HUDEP-2 (cell line): ENCODE data around the gene IL12B.
"Not testable (repeated sequence)": the region's sequence is repeated elsewhere in the genome, so short reads cannot be mapped to it uniquely, and the experiment has no call there.

Experiments
- DNase-seq, 76 experiments: peaks; one replicate each; lab custom pipeline; 2025; ENCODE audit not compliant: unreplicated experiment in 76 of 76; lab: John Stamatoyannopoulos, UW

The IL12B gene

GRCh38 chr5:159330131-159330800, at the start of gene IL12B:
IL12B (minus strand) TSS chr5:159330487; CDS start chr5:159326782, 3,705 bp downstream.
- no peak for DNase-seq

- no peak for DNase-seq
These were observed 47.4 kb upstream of the IL12B start for GRCh38 chr5:159377653-159378052.

- DNase-seq = not testable (repeated sequence)
These were observed 37.6 kb upstream of the IL12B start for GRCh38 chr5:159367866-159368265.

GRCh38 chr5:159366776-159367175, 36.5 kb upstream of the IL12B start:
- not testable (repeated sequence) for DNase-seq

GRCh38 chr5:159362220-159362619, 31.9 kb upstream of the IL12B start:
- DNase-seq = peak in 5 of 76 experiments; percentile 3 to 20 (median 4)

GRCh38 chr5:159359871-159360270, 29.6 kb upstream of the IL12B start:
- not testable (repeated sequence) for DNase-seq

- no peak for DNase-seq
These were observed 29.1 kb upstream of the IL12B start for GRCh38 chr5:159359408-159359807.

- no peak for DNase-seq
These were observed 23.5 kb upstream of the IL12B start for GRCh38 chr5:159353661-159354252.

GRCh38 chr5:159350644-159351043, 20.4 kb upstream of the IL12B start:
- not testable (repeated sequence) for DNase-seq

GRCh38 chr5:159350216-159350615, 19.9 kb upstream of the IL12B start:
- not testable (repeated sequence) for DNase-seq

GRCh38 chr5:159345861-159346260, 15.6 kb upstream of the IL12B start:
- no peak for DNase-seq

- no peak for DNase-seq
These were observed 15.0 kb upstream of the IL12B start for GRCh38 chr5:159345336-159345735.

- no peak for DNase-seq
These were observed 13.2 kb upstream of the IL12B start for GRCh38 chr5:159343295-159344094.

- no peak for DNase-seq
These were observed 12.6 kb upstream of the IL12B start for GRCh38 chr5:159342840-159343239.

GRCh38 chr5:159341906-159342310, 11.6 kb upstream of the IL12B start:
- DNase-seq = peak in 73 of 76 experiments; percentile 8 to 94 (median 73)

GRCh38 chr5:159341145-159341544, 10.9 kb upstream of the IL12B start:
- no peak for DNase-seq

GRCh38 chr5:159340511-159340910, 10.2 kb upstream of the IL12B start:
- DNase-seq = no peak

- DNase-seq = no peak
These were observed 9.2 kb upstream of the IL12B start for GRCh38 chr5:159339460-159339859.

GRCh38 chr5:159338118-159338517, 7.8 kb upstream of the IL12B start:
- no peak for DNase-seq

- peak in 55 of 76 experiments; percentile 5 to 82 (median 44) for DNase-seq
These were observed 7.0 kb upstream of the IL12B start for GRCh38 chr5:159337016-159337955.
